DOHH2 (cell line): Measurements from ENCODE around the gene MAP3K6.

Source experiments
- H3F3A ChIP-seq: fragments of 200-600 bp; sonication (generic), shearing (Covaris generic); 2 replicates; pipeline ENCODE4 v1.6.0; 2016; ENCODE audit warnings: antibody characterized with exemption, mild to moderate bottlenecking; ENCODE audit not compliant: control insufficient read depth, insufficient read depth
- H3K27ac ChIP-seq: fragments of 200-600 bp; sonication (generic); 2 replicates; pipeline ENCODE4 v1.5.1; 2014; ENCODE audit warnings: low read depth, mild to moderate bottlenecking, low read length, moderate library complexity
- H3K27me3 ChIP-seq: fragments of 200-600 bp; sonication (generic); 2 replicates; pipeline ENCODE4 v1.6.1; 2014; ENCODE audit warnings: mild to moderate bottlenecking, low read length, mixed read lengths; ENCODE audit not compliant: control insufficient read depth
- H3K36me3 ChIP-seq: fragments of 200-600 bp; sonication (generic); 2 replicates; pipeline ENCODE4 v1.6.1; 2014; ENCODE audit warnings: mild to moderate bottlenecking, low read length, moderate library complexity, mixed read lengths; ENCODE audit not compliant: control insufficient read depth
- H3K4me1 ChIP-seq: fragments of 200-600 bp; sonication (generic); 2 replicates; pipeline ENCODE4 v1.6.1; 2014; ENCODE audit warnings: mild to moderate bottlenecking, low read length, mixed read lengths; ENCODE audit not compliant: control insufficient read depth
- H3K4me2 ChIP-seq: fragments of 200-600 bp; sonication (generic); 2 replicates; pipeline ENCODE4 v1.6.0; 2014; ENCODE audit warnings: mild to moderate bottlenecking, low read length, moderate library complexity
- H3K4me3 ChIP-seq: fragments of 200-600 bp; sonication (generic); 2 replicates; pipeline ENCODE4 v1.5.1; 2014; ENCODE audit warnings: mild to moderate bottlenecking, low read length, mixed read lengths
- H3K79me2 ChIP-seq: fragments of 200-600 bp; sonication (generic); 2 replicates; pipeline ENCODE4 v1.6.1; 2014; ENCODE audit warnings: mild to moderate bottlenecking, low read length, mixed read lengths; ENCODE audit not compliant: control insufficient read depth
- H3K9me2 ChIP-seq: fragments of 200-600 bp; sonication (generic); replicated peaks from 2 replicates; pipeline ENCODE4 v1.6.1; 2014; ENCODE audit warnings: mild to moderate bottlenecking, low read length, mixed read lengths; ENCODE audit not compliant: control insufficient read depth
- H3K9me3 ChIP-seq: fragments of 200-600 bp; sonication (generic); 2 replicates; pipeline ENCODE4 v1.6.1; 2014; ENCODE audit warnings: antibody characterized with exemption, low read length, mixed read lengths; ENCODE audit not compliant: control insufficient read depth, insufficient read depth
- H4K20me1 ChIP-seq: fragments of 200-600 bp; sonication (generic); 2 replicates; pipeline ENCODE4 v1.6.0; 2014; ENCODE audit warnings: low read depth, mild to moderate bottlenecking, antibody characterized with exemption, low read length, moderate library complexity; ENCODE audit not compliant: control insufficient read depth, insufficient read depth
- EZH2phosphoT487 ChIP-seq: fragments of 200-600 bp; sonication (generic); IDR thresholded peaks from 2 replicates; pipeline ENCODE4 v1.6.1; 2017; ENCODE audit warnings: borderline replicate concordance, mild to moderate bottlenecking, antibody characterized with exemption, low read length, moderate library complexity, mixed read lengths
- TF ChIP-seq, protein P1 (sequence below): fragments of 200-600 bp; sonication (generic); IDR thresholded peaks from one replicate; pipeline ENCODE4 v1.5.1; 2014; ENCODE audit warnings: antibody characterized with exemption, mild to moderate bottlenecking, low read depth, low read length; ENCODE audit not compliant: poor library complexity, severe bottlenecking

MAP3K6 gene

GRCh38 chr1:27383661-27384060 lies 16.9 kb upstream of the MAP3K6 start:
- no peaks in the 10 kb centered on the region for H3K9me2 ChIP-seq
- no peak overlapping the region for H3K4me2 ChIP-seq
- H3K4me1 ChIP-seq, result no peaks in the 10 kb centered on the region
- no peaks in the 10 kb centered on the region for H3K9me3 ChIP-seq
- no peak overlapping the region for H3K4me3 ChIP-seq
- TF ChIP-seq EZH2phosphoT487, result no peak
- TF ChIP-seq, protein P1, sequence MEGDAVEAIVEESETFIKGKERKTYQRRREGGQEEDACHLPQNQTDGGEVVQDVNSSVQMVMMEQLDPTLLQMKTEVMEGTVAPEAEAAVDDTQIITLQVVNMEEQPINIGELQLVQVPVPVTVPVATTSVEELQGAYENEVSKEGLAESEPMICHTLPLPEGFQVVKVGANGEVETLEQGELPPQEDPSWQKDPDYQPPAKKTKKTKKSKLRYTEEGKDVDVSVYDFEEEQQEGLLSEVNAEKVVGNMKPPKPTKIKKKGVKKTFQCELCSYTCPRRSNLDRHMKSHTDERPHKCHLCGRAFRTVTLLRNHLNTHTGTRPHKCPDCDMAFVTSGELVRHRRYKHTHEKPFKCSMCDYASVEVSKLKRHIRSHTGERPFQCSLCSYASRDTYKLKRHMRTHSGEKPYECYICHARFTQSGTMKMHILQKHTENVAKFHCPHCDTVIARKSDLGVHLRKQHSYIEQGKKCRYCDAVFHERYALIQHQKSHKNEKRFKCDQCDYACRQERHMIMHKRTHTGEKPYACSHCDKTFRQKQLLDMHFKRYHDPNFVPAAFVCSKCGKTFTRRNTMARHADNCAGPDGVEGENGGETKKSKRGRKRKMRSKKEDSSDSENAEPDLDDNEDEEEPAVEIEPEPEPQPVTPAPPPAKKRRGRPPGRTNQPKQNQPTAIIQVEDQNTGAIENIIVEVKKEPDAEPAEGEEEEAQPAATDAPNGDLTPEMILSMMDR, result no peak
- H3K27ac ChIP-seq, result no peak overlapping the region
- no peaks in the 10 kb centered on the region for H4K20me1 ChIP-seq
- peaks cover 19% of the 10 kb centered on the region for H3K27me3 ChIP-seq
- no peaks in the 10 kb centered on the region for H3K79me2 ChIP-seq
- H3K36me3 ChIP-seq, result no peaks in the 10 kb centered on the region
- no peaks in the 10 kb centered on the region for H3F3A ChIP-seq

- H3K4me3 ChIP-seq, result no peak within 1 kb of the TSS
- H3F3A ChIP-seq, result no peaks in the 10 kb centered on the region
- no peaks in the 10 kb centered on the region for H3K9me3 ChIP-seq
- TF ChIP-seq, protein P1, result no peak
- TF ChIP-seq EZH2phosphoT487, result no peak
- H3K36me3 ChIP-seq, result no peaks in the 10 kb centered on the region
- peaks cover 19% of the 10 kb centered on the region for H3K27me3 ChIP-seq
- no peaks in the 10 kb centered on the region for H4K20me1 ChIP-seq
- no peak within 1 kb of the TSS for H3K4me2 ChIP-seq
- H3K9me2 ChIP-seq, result no peaks in the 10 kb centered on the region
- no peaks in the 10 kb centered on the region for H3K79me2 ChIP-seq
- no peak within 1 kb of the TSS for H3K27ac ChIP-seq
- no peaks in the 10 kb centered on the region for H3K4me1 ChIP-seq
Measured at GRCh38 chr1:27383039-27383605, 16.4 kb upstream of the MAP3K6 start, which contains the start of gene CD164L2. TSS of gene CD164L2 (minus strand) at chr1:27383333. CDS start at chr1:27383239, 94 bp downstream.

- no peaks in the 10 kb centered on the region for H3K4me1 ChIP-seq
- no peak overlapping the region for H3K4me3 ChIP-seq
- H3K79me2 ChIP-seq, result no peaks in the 10 kb centered on the region
- H4K20me1 ChIP-seq, result no peaks in the 10 kb centered on the region
- no peak overlapping the region for H3K27ac ChIP-seq
- H3K27me3 ChIP-seq, result peaks cover 19% of the 10 kb centered on the region
- no peaks in the 10 kb centered on the region for H3K9me2 ChIP-seq
- TF ChIP-seq, protein P1, result no peak
- no peak for TF ChIP-seq EZH2phosphoT487
- H3K4me2 ChIP-seq, result no peak overlapping the region
- H3K36me3 ChIP-seq, result no peaks in the 10 kb centered on the region
- H3K9me3 ChIP-seq, result no peaks in the 10 kb centered on the region
- no peaks in the 10 kb centered on the region; the same call in 1 of the 2 replicates for H3F3A ChIP-seq
Measured at GRCh38 chr1:27381969-27382762, 15.4 kb upstream of the MAP3K6 start.
